BLaER1 (cell line): Measurements from ENCODE around the gene SELENOO.

Experiments
- H3K27ac ChIP-seq: shearing (Covaris generic); formaldehyde crosslinking; 2 replicates; pipeline ENCODE4 v1.8.1; 2022
- H3K27me3 ChIP-seq: shearing (Covaris generic); formaldehyde crosslinking; 2 replicates; pipeline ENCODE4 v1.8.1; 2022
- H3K36me3 ChIP-seq: shearing (Covaris generic); formaldehyde crosslinking; 2 replicates; pipeline ENCODE4 v1.8.1; 2022
- H3K4me1 ChIP-seq: shearing (Covaris generic); formaldehyde crosslinking; 2 replicates; pipeline ENCODE4 v1.8.1; 2022
- H3K4me2 ChIP-seq: shearing (Covaris generic); formaldehyde crosslinking; 2 replicates; pipeline ENCODE4 v1.8.1; 2022
- H3K4me3 ChIP-seq: shearing (Covaris generic); formaldehyde crosslinking; 2 replicates; pipeline ENCODE4 v1.8.1; 2022
- H3K9ac ChIP-seq: shearing (Covaris generic); formaldehyde crosslinking; 2 replicates; pipeline ENCODE4 v1.8.1; 2022
- H3K9me3 ChIP-seq: shearing (Covaris generic); formaldehyde crosslinking; 2 replicates; pipeline ENCODE4 v1.8.1; 2022
- H4K20me1 ChIP-seq: shearing (Covaris generic); formaldehyde crosslinking; 2 replicates; pipeline ENCODE4 v1.8.1; 2022
- Cebpa-rat ChIP-seq: shearing (Covaris generic); IDR thresholded peaks from 2 replicates; pipeline ENCODE4 v1.8.1; 2022

Gene SELENOO

DNA sequence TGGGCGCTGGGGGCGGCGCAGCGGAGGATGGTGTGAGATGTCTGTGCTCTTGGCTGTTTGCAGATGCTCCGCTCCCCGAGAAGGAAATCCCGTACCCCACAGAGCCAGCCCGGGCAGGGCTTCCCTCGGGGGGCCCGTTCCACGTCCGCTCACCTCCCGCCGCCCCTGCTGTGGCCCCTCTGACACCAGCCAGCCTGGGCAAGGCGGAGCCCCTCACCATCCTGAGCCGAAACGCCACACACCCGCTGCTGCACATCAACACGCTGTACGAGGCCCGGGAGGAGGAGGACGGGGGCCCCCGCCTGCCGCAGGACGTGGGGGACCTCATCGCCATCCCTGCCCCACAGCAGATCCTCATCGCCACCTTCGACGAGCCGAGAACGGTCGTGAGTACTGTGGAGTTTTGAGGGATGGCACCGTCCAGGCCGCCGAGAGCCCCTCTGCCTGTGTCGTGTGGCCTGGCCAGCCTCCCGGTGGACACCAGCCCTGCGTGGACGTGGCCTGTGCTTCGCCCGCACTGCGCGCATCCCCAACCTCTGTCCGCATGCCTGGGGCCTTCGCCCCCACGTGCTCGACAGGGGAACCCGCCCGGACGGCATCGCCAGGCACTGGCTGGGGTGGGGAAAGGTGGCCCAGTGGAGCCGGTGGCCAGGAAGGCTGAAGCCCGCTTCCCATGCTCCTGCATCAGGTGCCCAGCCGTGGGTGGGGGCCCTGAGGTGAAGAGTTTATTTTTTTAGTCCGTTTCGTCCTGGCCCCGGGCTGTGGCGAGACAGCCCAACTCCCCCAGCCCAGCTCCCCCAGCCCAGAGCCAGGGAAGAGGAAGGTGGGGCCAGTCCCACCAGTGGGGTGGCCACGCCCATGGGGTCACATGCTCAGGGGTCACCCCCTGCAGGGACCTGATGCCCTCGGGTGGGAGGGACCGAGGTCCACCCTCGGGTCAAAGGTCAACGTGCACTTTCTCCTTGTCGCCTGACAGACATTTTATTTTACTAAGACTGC lies 21.6 kb upstream of the SELENOO start:
- H3K36me3 ChIP-seq, result no peaks in the 10 kb centered on the region
- no peak overlapping the region for H3K27ac ChIP-seq
- H4K20me1 ChIP-seq, result no peaks in the 10 kb centered on the region
- no peak for TF ChIP-seq Cebpa-rat
- H3K4me2 ChIP-seq, result peak overlapping the region; percentile 88
- no peaks in the 10 kb centered on the region for H3K9me3 ChIP-seq
- H3K27me3 ChIP-seq, result peaks cover 13% of the 10 kb centered on the region
- peak overlapping the region; percentile 39; the same call in 1 of the 2 replicates for H3K4me3 ChIP-seq
- peaks cover 77% of the 10 kb centered on the region for H3K4me1 ChIP-seq
- no peak overlapping the region for H3K9ac ChIP-seq

DNA sequence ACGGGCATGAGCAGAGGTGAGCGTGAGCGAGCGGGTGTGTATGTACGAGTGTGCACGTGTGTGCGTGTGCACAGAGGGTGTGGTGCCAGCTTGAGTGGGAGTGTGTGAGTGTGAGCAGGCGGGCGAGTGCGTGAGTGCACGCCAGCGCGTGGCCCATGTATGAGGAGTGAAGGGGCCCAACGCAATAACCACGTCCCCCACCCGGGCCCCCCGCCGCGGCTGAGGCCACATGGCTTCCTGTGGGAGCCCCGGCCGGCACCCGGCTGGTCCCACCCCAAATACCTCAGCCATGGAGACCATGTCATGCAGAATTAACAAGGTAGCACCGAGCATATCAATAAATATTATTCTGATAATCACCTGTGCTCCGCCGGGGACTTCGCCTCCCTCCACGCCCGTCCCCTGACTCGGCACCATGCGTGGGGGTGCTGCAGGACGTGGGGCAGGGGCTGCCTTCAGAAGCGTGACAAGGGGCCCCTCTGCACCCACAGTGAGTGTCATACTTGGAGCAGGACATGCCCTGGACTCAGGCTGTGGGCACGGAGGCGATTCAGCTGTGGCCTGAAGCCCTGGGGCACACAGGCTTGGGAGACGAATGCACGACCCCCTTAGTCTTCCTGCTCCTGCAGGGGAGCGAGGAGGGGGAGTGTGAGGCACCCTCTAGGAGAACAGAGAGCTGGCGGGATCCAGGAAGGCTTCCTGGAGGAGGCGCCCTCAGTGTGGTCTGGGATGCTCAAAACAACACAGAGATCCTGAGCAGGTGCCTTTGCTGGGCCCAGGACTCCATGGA lies 20.7 kb upstream of the SELENOO start:
- no peak overlapping the region for H3K27ac ChIP-seq
- TF ChIP-seq Cebpa-rat, result no peak
- no peak overlapping the region for H3K9ac ChIP-seq
- no peaks in the 10 kb centered on the region for H4K20me1 ChIP-seq
- peak overlapping the region; percentile 88 for H3K4me2 ChIP-seq
- no peaks in the 10 kb centered on the region for H3K36me3 ChIP-seq
- no peaks in the 10 kb centered on the region for H3K9me3 ChIP-seq
- peaks cover 80% of the 10 kb centered on the region for H3K4me1 ChIP-seq
- peak overlapping the region; percentile 39; the same call in 1 of the 2 replicates for H3K4me3 ChIP-seq
- H3K27me3 ChIP-seq, result peaks cover 22% of the 10 kb centered on the region

- Histone ChIP-seq H4K20me1 (no peaks in the 10 kb centered on the region), H3K4me1 (peaks cover 77% of the 10 kb centered on the region)
- no peak for TF ChIP-seq Cebpa-rat
Observed at GRCh38 chr22:50180727-50181521, 19.9 kb upstream of the SELENOO start.

DNA sequence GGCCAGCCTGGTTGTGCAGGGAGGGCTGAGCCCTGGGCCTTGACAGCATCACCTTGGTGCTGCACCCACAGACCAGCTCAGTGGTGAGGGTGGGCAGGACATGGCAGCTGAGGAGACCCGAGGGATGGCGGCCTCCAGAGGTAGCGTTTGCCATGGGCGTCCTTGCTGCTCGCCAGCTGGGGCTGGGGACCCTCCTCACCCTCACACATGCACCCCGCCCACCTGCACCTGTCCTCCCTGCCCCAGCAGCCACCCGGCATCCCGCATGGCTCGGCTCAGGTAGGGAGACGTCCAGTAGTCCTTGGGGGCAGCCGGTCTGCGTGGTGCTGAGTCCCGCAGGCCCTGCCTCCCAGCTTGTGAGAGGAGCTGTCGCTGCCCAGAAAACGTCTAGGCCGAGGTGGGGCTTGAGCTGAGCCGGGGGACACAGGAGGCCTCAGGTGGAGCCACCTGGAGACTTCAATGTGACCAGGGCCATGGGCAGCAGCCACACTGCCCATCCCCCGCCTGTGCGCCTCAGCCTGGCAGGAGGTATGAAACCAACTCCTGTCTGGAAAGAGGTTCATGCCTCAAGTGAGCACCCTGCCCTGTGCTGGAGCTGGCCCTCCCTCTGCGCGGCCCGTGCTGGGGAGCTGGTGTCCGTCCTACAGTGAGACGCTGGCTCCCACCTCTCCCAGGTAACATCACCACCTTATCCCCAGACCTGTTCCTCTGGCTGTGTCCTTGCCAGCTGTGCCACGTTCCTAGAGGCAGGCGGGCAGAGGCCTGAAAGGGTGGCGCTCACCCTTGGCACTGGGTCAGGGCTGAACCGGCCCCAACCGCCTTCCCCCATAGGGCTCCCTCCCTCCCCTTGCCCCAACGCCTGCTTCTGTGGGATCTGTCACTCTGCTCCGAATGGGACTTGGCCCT lies 18.4 kb upstream of the SELENOO start:
- H3K9me3 ChIP-seq, result no peaks in the 10 kb centered on the region
- H3K4me1 ChIP-seq, result peaks cover 69% of the 10 kb centered on the region
- H3K4me2 ChIP-seq, result no peak overlapping the region; the same call in 1 of the 2 replicates
- no peak for TF ChIP-seq Cebpa-rat
- peaks cover 5% of the 10 kb centered on the region; the same call in 1 of the 2 replicates for H4K20me1 ChIP-seq
- H3K27me3 ChIP-seq, result peaks cover 25% of the 10 kb centered on the region
- H3K9ac ChIP-seq, result no peak overlapping the region
- H3K4me3 ChIP-seq, result no peak overlapping the region
- no peak overlapping the region for H3K27ac ChIP-seq
- no peaks in the 10 kb centered on the region for H3K36me3 ChIP-seq

More at GRCh38 chr22:50180727-50181521, 19.9 kb upstream of the SELENOO start:
- Histone ChIP-seq H3K4me2 (peak overlapping the region; percentile 88), H3K36me3 (no peaks in the 10 kb centered on the region), H3K27ac (no peak overlapping the region), H3K27me3 (peaks cover 25% of the 10 kb centered on the region), H3K9me3 (no peaks in the 10 kb centered on the region), H3K9ac (no peak overlapping the region), H3K4me3 (no peak overlapping the region)

- H3K4me2 ChIP-seq, result peak overlapping the region; percentile 95
- H3K27me3 ChIP-seq, result peaks cover 25% of the 10 kb centered on the region
- H3K4me1 ChIP-seq, result peaks cover 71% of the 10 kb centered on the region
- H4K20me1 ChIP-seq, result peaks cover 13% of the 10 kb centered on the region; the same call in 1 of the 2 replicates
- no peaks in the 10 kb centered on the region for H3K9me3 ChIP-seq
- peaks cover 3% of the 10 kb centered on the region for H3K36me3 ChIP-seq
- no peak overlapping the region for H3K4me3 ChIP-seq
- no peak for TF ChIP-seq Cebpa-rat
- no peak overlapping the region for H3K9ac ChIP-seq
- H3K27ac ChIP-seq, result no peak overlapping the region
Observed at GRCh38 chr22:50183141-50183971, 17.5 kb upstream of the SELENOO start.

DNA sequence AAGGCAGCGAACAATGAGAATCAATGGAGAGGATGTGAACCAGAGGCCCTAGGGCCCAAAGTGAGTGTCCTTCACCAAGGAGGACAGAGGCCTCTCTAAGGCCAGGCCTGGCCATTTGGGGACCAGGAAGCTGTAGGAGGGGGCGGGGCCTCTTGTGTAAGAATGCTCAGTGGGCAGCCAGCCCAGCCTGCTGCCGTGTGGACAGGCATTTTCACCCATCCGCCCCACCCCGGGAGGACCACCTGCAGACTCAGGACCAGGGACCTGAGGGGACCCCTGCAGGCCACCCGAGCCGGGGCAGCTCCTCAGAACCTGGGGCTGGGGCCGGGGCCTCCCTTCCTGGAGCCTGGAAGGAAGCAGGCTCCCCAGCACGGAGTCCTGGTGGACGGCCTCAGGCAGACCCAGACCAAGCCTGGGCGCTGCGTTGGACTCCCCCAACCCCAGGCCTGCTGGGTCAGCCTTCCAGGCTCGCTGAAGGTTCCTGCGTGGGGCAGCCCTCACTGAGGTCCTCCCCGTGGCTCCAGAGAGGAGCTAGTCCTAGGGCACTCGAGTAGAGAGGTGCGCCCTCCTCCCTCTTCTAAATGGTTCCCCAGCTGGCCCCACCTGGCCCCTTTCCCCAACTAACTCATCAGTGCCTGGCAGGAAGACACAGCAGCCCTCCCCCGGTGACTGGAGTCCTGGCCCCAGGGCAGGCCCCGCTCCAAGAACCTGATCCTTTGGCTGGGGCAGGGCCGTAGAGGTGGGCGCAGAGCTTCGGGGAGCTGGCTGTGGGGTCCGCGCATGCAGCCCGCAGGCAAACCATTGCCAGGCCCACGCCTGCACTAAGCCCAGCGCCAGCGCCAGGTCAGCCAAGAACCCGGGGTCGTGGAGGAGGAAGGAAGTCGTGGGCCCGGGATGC lies 16.6 kb upstream of the SELENOO start:
- peaks cover 71% of the 10 kb centered on the region for H3K4me1 ChIP-seq
- H4K20me1 ChIP-seq, result peaks cover 22% of the 10 kb centered on the region
- H3K4me2 ChIP-seq, result peak overlapping the region; percentile 95
- peaks cover 21% of the 10 kb centered on the region for H3K27me3 ChIP-seq
- peak overlapping the region; percentile 72 for H3K4me3 ChIP-seq
- H3K36me3 ChIP-seq, result peaks cover 7% of the 10 kb centered on the region
- peak overlapping the region; percentile 85 for H3K27ac ChIP-seq
- TF ChIP-seq Cebpa-rat, result no peak
- peak overlapping the region; percentile 79 for H3K9ac ChIP-seq
- no peaks in the 10 kb centered on the region for H3K9me3 ChIP-seq

DNA sequence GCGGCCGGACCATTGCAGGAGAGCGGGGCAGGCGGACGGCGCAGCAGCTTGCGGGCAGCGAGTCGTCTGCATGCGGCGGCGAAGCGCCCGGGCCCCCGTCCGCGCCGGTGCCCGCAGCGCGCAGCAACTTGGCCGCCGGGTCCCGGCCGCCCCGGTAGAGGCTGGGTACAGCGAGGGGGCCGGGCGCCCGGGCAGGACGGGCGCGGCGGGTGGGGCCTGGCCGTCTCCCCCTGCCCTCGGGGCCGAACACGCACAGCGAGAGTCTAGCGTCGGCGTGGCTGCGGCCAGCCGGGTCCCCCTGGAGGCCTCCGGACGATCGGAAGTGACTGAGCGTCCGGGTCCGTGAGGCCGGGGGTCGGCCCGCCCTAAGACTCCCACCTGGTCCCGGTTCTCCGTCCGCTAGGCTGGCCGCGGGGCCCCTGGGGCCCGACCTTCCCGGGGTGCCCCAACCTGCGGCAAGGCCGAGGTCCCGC lies 15.9 kb upstream of the SELENOO start:
- Histone ChIP-seq H3K4me2 (peak overlapping the region; percentile 95), H3K9me3 (no peaks in the 10 kb centered on the region), H3K27ac (peak overlapping the region; percentile 85), H3K4me3 (peak overlapping the region; percentile 72), H3K9ac (peak overlapping the region; percentile 79), H3K27me3 (peaks cover 21% of the 10 kb centered on the region), H4K20me1 (peaks cover 29% of the 10 kb centered on the region), H3K36me3 (peaks cover 7% of the 10 kb centered on the region), H3K4me1 (peaks cover 71% of the 10 kb centered on the region)
- no peak for TF ChIP-seq Cebpa-rat
